ENCODE measurements around the gene VTN.

The VTN gene

DNA sequence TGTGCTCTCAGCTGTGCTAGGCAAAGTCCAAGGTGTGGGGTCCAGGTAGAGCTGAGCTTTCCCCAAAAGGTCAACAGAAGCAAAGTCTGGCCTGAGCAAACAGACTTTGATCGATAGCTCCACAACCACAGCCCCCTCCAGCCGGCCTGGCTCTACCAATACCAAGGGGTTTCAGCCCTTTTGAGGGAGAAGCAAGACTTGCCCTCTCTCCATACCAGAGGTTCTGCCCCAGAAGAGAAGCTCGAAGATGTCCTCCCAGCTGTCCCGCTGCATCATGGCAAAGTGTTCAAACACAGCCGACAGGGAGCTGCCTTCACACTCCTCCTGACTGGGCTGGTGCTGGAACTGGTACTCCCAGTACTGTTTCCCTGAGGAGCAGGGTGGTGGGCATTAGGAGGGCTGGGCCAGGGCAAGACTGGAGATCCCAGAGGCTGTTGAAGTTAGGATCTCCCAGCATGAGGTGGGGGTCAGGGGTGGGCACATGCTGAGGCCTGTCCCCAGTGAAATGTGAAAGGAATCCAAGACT, 1.7 kb downstream of the VTN start:
- no peak for DNase-seq

DNA sequence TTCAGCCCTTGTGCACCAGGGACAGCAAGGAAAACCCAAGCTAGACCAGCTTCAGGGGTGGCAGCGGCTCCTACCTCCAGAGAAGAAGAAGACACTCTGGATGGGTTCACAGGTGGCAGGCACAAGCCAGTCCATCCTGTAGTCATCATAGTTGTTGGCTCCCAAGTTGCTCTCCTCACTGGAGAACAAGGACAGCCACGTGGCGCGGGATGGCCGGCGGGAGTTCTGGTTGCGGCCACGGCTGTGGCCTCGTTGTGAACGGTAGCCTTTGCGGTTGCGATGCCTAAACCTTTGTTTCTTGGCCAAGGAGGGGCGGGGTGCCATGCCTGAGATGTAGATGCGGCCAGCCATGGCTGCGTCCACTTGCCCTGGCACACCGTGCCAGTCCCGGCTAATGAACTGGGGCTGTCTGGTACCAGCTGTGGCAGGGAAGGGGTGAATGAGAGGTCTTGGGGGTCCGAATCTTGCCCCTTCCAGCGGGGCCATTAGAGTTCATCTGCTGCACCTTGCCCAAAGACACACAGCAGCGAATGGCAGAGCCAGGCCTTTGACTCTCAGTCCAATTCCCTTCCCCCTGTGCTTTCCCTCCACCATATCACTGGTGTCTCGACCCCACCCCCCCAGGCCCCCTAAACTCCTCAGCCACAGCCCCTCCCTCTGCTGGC, 2.3 kb downstream of the VTN start:
- DNase-seq: no peak

DNA sequence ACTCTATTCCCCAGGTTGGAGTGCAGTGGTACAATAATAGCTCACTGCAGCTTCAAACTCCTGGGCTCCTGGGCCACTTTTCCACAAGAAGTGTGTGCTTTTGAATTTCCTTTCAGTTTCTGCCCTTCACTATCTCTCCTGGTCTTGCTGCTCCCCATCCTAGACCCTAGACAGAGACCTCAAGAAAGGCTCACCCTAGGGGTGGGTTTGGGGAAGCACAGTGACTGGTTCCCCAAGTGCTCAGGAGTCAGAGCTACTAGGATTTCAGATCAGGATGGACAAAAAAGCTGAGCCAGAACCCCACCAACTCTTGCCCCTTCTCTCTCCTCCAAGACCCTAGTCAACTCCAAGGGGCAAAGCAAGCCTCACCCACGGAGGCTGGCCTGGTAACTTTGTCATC, 3.5 kb downstream of the VTN start:
- no peak for DNase-seq

DNA sequence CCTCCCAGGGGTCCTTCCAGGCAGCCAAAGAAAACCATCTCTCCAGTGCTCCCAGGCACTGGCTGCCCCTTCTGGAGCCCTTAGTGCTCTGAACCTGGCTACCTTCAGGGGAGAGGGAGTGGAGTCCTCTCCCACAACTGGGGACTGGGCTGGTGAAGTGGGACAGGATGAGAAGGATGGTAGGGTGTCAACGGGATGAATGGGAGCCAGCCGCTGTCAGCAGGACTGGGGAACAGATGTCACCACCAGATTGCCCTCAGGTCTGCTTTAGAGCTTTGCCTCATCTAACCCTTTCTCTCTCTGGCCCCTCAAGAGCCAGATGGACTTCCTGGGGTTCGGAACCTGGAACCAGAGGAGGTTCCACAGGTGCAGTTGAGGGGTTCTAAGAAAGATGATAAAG, 4.6 kb downstream of the VTN start:
- DNase-seq: no peak

DNA sequence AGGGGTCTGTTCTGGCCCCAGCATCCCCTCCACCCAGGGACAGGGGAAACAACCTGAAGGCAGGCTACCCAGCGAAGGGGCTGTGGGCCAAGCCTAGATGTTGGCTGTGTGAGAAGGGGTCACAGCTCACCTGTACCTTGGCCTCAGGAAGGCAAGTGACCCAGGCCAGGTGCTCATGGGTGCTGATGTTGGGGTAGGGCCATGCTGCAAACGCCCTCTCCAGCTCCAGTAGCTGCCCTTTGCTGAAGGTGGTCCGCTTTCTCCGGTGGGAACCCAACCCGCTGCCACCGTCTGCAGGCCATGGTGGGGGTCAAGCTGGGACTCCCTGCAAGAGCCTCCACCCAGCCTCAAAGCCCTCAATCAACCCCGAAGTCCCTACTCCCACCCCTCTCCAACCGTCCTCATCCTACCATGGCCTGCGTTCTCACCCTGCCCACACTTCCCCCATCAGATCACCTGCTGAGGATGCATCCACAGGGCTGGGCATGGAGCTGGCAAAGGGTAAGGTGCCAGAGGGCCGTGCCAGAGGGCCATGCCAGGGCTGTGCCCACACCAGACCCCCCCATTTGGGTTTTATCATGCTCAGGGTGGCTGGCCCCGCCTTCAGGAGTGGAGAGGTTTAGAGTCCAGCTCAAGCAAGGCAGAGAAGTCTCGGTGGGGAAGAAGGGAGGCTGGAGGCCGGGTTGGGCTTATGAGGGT, 5.3 kb downstream of the VTN start, which contains the start of gene SEBOX:
SEBOX (minus strand) TSS at position 535 of the 699 bp plus-strand sequence; CDS start at position 487, 48 bp downstream.
- no peak for DNase-seq

DNA sequence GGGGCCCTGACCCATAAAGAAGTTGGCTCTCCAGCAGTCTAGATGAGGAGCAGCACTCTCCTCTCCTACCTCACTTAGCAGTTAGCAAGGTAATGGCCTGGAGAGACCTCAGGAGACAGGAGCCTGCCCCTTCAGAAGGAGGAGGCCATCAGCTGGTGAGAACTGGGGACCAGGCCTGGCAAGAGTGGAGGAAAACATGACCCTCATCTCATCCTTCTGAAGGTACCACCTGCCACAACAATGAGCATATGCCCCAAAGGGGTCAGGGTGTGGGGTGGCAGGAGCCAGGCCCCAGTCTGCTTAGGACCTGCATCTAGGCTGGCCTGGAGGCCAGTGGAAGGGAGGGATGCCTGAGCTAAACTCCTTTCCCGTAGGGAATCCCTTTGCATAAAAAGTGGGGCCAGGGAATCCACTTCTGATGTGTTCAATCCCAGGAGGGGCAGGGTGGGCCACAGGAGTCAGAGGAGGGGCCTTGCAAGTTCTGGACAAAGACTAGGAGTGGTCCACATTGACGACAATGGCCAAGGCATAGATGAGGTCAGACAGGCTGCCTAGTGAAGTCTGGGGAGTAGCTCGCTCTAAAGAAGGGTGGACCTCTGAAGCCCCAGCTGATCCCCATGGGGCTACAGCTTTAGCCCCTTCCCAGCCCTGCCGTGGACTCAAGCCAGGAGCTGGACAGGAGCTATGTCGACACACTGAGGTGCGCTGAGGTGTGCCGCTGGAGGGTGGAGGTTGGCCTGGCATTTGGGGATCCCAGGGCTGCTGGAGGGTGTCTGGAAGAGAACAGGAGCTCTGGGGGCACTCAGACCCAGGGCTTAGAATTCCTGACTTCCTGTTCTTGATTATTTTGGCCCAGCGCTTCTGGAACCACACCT, 6.1 kb downstream of the VTN start:
- DNase-seq: no peak

DNA sequence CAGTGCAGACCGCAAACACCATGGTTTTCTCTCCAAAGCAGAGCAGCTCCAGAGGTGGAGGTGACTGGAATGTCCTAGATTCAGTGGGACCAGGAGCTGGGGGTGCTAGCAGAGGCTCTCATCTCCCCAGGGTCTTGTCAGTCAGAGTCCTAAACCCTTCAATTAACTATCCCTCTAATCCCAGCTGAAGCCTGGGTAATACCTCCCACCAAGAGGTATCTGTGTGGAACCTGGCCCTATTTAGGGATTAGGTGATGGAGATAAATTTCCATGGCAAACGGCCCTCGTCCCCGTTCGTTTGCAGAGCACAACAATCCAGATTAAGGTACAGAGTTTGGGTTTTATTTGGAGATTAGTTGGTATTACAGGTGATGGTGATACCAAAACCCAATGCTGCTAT, 6.9 kb downstream of the VTN start:
- DNase-seq: no peak

DNA sequence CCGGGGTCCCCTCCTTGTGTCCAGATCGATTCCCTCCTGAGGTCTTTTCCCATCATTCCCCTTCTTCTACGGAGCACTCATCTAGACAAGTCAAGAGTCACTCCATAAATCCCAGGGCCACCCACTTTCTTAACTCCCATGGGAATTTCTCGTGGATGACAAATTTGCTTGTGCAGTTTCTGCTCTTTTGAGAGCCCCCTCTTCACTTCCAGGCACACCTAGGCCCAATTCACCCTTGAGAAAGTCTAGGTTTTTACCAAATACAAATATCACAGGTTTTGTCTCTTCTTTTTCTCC, 12.3 kb downstream of the VTN start:
- no peak for DNase-seq

DNA sequence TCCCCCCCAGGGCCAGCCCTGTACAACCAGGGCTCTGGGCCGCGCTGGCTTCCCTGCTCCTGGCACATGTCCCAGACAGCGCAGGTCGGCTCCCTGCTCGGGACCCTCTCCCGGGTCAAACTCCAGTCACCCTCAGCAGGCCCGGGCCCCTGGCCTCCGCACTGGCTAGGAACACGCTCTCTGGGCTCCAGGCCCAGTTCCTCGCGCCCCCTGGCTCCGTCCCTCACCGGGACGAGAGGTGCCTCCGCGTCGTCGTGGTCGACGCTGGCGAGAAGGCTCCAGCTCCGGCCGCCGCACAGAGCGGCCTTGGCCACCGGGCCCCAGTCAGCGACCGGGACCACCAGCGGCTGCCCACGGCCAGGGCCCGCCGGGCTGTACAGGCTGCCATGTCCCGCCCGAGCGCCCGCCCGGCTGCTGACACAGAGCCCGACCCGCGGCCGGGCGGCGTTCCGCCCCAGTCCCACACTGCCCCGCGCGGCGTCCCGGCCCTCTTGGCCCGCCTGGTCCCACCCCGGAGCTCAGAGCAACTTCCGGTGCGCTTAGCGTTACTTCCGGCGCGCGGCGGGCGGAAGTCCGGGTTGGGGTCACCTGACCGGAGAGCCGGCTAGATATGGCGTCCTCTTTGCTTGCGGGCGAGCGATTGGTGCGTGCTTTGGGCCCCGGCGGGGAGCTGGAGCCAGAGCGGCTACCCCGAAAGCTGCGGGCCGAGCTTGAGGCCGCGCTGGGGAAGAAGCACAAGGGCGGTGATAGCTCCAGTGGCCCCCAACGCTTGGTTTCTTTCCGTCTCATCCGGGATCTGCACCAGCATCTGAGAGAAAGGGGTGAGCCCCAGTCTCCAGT, 12.8 kb downstream of the VTN start, which contains the start of gene POLDIP2:
POLDIP2 (minus strand) TSS at position 467 of the 840 bp plus-strand sequence; CDS start at position 388, 79 bp downstream.
- DNase-seq: peak; percentile 94

DNA sequence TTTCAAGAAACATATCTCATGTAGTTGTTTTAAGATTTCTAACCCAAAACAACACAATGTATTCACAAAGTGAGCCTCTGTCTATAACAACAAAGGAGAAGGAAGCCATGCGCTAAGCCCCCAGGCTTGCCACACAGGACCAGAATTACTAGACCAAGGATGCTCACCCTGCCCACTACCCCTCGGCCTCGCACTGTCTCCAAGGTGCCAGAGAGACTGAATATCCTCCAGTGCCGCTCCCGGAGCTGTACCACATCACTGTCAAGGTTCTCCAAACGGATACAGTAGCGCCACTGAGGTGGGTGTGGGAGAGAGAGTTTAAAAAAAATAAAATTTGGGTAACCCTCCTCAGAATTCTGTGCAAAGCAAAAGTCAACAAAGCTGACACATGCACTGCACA, 19.8 kb downstream of the VTN start:
- DNase-seq: no peak

DNA sequence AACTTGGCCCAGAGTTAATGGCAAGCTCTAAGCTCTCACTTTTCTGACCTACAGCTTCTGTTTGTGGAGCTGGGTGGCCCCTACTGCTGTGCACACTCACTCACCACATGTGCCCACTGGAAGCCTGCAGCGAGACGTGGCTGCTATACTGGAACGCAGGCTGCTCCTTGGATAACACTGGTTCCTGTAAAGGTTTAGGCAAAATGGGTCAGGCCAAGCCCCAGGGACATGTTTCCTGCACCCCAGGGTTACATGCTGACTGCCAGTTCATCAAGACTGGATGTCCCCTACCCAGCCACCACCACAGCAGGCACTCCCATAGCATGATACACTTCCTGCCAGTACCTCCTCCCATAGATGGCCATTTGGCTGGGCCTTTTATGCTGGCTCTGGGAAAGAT, 21.1 kb downstream of the VTN start:
- no peak for DNase-seq

DNA sequence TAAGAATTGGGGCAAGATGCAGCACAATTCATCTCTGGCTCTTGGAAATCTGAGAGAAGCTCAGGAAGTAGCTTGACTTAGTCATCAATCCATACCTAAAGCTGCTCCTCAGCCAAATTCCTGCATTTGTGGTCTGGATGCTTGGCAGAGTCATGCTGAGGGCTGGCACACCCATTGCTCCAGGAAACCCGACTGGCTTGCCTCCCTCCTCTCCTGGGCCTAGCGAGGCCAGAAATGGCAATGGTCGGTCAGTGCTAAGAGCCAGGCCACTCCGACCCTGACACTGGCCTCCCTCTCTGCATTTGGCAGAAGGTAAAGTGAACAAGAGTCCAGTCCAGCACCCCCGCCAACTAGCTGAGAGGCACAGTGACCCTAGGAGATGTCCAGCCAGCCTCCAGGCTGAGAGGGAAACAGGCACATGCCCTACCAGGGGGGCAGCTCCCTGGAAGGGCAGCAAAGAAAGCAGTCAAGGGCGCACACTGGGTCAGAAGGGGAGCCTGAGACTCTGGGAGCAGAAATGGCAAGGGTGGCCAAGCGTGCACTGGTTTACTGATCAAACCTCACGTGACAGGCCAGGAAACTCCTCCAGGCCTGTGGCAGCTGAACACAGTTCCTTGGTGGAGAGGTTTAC, 22.7 kb downstream of the VTN start:
- DNase-seq: peak; percentile 91

DNA sequence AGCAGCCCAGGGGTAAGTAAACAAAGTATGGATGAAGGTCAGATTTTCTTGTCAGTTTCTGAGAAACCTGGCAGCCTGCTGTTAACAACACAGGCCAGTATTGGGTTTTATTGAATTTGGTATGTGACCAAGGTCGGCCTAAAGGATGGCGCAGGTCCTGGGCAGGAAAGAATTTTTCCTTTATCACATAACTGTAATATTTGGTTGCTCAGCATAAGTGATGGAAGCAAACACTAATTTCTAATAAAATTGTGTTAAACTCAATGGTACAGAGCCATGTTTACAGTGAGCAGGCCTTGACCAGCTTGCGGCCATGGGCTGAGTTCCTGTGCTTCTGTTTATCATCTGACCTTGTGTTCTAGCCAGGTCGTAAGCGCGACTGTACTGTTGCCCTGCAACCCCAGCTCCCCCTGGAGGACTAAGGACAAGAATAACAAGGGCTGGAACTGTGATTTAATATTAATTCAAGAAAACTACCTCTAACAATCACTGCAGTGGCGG, 23.3 kb downstream of the VTN start:
- no peak for DNase-seq

DNA sequence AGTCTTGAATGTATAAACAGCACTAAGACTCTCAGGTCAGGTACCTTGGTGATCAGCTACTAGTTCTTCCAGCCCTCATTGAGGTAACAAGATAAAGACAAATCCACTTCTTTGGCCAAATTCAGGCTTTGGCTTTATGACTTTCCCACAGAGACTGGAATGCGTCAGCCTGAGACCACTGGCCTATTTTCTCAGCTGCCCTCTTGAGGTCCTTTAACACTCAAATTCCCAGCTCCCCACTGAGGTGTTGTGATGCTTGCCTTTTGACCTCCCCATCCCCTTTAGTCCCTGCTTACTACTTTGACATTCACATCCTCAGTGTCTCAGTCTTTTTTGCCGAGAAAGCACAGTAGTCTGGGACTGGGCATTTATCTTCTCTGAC, 23.9 kb downstream of the VTN start:
- no peak for DNase-seq

DNA sequence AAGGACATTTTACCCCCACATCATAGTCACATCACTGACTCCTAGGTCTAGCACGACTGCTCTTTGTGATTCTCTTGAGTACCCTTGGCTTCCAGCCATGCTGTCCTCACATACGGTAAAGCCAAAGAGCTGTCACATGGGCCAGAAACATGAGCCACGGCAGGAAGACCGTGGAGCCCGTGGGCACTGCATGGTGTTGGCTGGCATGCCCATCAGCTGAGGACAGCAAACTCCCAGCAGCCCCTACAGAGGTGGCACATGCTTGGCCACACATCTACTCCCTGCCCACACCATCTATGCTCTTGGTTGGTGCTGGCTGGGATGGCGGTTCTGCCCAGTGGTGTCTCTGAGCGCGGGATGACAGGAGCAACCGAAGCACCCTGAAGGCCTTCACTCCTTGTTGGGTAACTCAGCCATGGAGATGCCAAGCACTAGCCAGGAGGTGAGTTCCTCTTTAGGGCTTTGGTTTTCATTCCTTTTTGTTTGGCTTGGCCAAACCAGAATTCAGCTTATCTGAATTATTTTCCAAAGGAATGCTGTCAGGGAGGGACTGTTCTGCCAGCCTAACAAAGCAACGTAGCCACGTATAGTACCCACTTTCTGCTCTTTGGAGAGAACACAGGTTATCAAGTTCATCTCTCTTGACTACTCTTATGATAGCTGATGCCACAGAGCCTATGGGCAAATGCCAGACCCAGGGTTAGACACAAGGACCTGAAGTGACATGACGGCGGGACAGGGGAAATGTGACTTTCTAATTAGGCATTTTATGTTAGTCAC, 24.5 kb downstream of the VTN start:
- DNase-seq: no peak

DNA sequence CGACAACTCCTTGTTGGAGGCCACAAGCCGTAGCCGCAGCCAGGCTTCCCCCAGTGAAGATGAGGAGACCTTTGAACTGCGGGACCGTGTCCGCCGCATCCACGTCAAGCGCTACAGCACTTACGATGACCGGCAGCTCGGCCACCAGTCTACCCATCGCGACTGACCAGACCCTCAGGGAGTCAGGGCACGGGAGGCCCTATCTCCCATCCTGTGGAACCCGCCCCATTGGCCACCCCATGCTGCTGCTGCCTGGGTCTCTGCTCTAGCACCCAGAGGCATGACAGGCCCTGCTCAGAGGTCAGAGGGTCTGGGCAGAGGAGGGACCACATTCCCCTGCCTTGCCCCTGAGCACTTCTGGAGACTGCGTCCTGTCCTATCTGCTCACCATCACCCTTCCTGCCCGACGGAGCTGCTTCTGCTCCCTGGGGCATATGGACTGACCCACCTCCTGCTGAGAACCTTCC, 25.6 kb downstream of the VTN start:
- no peak for DNase-seq

DNA sequence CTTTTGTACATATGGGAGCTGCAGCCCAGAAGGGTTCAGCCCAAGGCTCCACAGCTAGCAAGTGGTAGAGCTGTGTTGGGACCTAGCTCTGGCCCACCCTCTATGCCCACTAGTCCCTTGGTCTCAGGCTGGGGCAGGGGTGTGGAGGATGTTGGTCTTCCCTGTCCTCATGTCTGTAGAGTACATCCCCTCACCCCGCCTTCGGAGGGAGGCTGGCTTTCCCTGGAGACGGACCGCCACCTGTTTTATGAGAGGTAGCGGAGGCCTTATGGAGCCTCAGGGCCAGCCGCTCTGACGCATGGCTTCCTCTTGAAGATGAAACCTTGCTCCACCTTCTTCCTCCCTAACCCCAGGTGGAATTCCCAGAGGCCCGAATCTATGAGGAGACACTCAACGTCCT, 26.1 kb downstream of the VTN start:
- no peak for DNase-seq

DNA sequence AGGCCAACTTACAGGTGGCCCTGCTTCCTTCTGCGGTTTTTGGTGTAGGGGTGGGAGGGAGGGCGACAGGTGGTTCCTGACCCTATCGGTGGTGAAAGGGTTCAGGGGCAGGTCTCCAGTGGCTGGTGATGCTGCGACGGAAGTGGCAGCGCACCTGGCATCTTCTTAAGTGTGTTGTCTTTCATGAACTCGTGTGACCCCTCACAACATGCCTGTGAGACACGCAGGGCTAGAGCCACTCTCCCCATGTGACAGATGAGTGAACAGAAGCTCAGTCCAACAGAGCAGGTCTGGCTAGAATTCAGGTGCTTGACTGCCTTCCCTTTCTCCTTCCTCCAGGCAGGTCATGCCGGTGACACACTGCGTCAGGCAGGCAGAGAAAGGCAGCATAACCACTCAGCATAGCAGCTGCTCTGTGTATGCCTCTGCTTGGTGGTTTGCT, 26.6 kb downstream of the VTN start:
- no peak for DNase-seq

DNA sequence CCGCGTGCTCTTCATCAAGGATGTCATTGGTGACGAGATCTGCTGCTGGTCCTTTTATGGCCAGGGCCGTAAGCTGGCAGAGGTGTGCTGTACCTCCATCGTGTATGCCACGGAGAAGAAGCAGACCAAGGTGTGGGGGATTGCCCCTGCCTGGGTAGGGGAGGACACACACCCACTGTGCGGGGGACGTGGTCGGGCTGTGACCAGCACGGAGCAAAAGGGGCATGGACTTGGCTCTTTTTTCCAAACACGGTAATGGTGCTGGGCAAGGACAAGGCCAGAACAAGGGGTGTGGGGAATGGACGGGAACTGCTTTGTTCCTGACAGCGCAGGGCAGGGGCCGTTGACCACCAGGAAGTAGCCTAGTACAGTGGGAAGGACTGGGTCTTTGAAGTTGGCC, 27.8 kb downstream of the VTN start:
- no peak for DNase-seq

DNA sequence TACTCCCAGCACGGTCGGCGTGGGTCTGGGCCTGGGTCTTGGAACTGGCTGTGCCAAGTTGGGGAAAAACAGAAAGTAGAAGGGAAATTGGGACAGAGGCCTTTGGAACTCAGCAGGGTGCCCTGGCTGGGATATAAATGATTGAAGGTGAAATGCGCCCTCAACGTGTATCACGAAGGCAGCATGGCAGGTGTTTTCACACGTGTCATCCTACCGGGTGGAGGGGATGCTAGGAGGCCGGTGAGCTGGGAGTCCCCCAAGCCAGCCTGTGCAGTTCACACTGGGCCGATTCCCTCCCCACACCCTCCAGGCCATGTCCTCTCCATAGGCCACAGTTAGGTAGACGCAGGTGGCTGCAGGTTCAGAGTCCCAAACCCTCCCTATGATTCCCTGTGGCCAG, 28.6 kb downstream of the VTN start:
- no peak for DNase-seq

DNA sequence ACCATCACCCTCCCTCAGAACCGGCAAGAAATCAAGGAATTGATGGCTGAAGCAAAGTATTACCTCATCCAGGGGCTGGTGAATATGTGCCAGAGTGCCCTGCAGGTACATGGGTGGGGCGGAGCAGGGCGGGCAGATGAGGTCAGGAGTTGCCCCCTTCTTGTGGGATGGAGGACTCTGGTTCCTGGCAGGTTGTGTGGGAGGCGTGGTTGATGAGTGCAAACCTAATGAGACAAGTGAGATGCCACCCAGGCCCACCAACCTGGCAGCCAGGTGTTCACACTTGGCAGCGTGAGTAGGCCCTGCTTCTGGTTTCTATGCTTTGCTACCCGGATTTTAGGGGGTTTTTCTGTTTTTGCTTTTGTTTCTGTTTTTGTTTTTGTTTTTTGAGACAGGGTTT, 29.7 kb downstream of the VTN start:
- DNase-seq: no peak
